GM18858 (cell line): ENCODE data around the gene FAM170A.

Experiments used
- ATAC-seq: cut with Tn5 transposase; IDR thresholded peaks from one replicate; pipeline ENCODE4 v1.9.1; 2021; ENCODE audit not compliant: unreplicated experiment

FAM170A gene

GRCh38 chr5:119629339-119629738, at the start of gene FAM170A:
Gene FAM170A, plus strand, starts transcription at chr5:119629558. Its CDS starts 211 bp downstream, at chr5:119629769.
- ATAC-seq, result no peak

- ATAC-seq, result no peak
Measured at GRCh38 chr5:119582987-119583386, 46.4 kb upstream of the FAM170A start.

- ATAC-seq, result peak; percentile 82
Measured at GRCh38 chr5:119583684-119584083, 45.7 kb upstream of the FAM170A start.

- no peak for ATAC-seq
Measured at GRCh38 chr5:119596046-119596445, 33.3 kb upstream of the FAM170A start.

- peak; percentile 73 for ATAC-seq
Measured at GRCh38 chr5:119597728-119598298, 31.5 kb upstream of the FAM170A start.

- no peak for ATAC-seq
Measured at GRCh38 chr5:119613937-119614336, 15.4 kb upstream of the FAM170A start.

GRCh38 chr5:119614838-119615237, 14.5 kb upstream of the FAM170A start:
- ATAC-seq, result no peak

- ATAC-seq, result no peak
Measured at GRCh38 chr5:119626086-119626485, 3.3 kb upstream of the FAM170A start.

- ATAC-seq, result no peak
Measured at GRCh38 chr5:119630752-119631440, 1.5 kb downstream of the FAM170A start.

- ATAC-seq, result peak; percentile 61
Measured at GRCh38 chr5:119631660-119632059, 2.3 kb downstream of the FAM170A start.

- no peak for ATAC-seq
Measured at GRCh38 chr5:119651486-119651885, 22.1 kb downstream of the FAM170A start.

- no peak for ATAC-seq
Measured at GRCh38 chr5:119655061-119655460, 25.7 kb downstream of the FAM170A start.

- ATAC-seq, result no peak
Measured at GRCh38 chr5:119656023-119656422, 26.7 kb downstream of the FAM170A start.

GRCh38 chr5:119666542-119666941, 37.2 kb downstream of the FAM170A start:
- no peak for ATAC-seq

GRCh38 chr5:119678351-119679028, 49.1 kb downstream of the FAM170A start:
- no peak for ATAC-seq

GRCh38 chr5:119680080-119680479, 50.7 kb downstream of the FAM170A start:
- no peak for ATAC-seq

GRCh38 chr5:119681734-119682133, 52.4 kb downstream of the FAM170A start:
- ATAC-seq, result no peak

GRCh38 chr5:119682372-119682771, 53.0 kb downstream of the FAM170A start:
- no peak for ATAC-seq
